Endothelial cell of umbilical vein (primary cell): ENCODE measurements around the gene SPDYE18. TPM values are rescaled to one million over a fixed set of nuclear protein-coding genes. Genes with fewer than 3 reads are reported as not detected.
"Not testable (repeated sequence)": the region's sequence is repeated elsewhere in the genome, so short reads cannot be mapped to it uniquely, and the experiment has no call there.

ENCODE experiments used
- BruUV-seq: library from RNA; stranded (reverse); fragments of 400-500 nt; replicated peaks from 2 replicates; lab custom pipeline; 2021; lab: Mats Ljungman, UMichigan
- CTCF ChIA-PET: fragments of 300-600, 350-600 bp; sonication (Branson Sonifier 250); formaldehyde crosslinking; loops from one replicate; lab custom pipeline; 2021; ENCODE audit warnings: antibody characterized with exemption, inconsistent platforms; lab: Charles Lee
- POLR2A ChIA-PET: fragments of 300-600, 350-600 bp; sonication (Branson Sonifier 250); formaldehyde crosslinking; loops from one replicate; lab custom pipeline; 2021; ENCODE audit warnings: antibody characterized with exemption, inconsistent platforms; lab: Charles Lee
- DNase-seq: peaks from one replicate; pipeline ENCODE4 v3.0.0-alpha.2; 2011; ENCODE audit warnings: low read depth, low spot score
- FAIRE-seq: peaks from 2 replicates; lab custom pipeline; 2011; peaks lifted over from hg19 to GRCh38; lab: Jason Lieb, UNC
- H2AFZ ChIP-seq: 2 replicates; pipeline ENCODE4 v1.6.0; 2012; ENCODE audit warnings: low read depth, low read length, control low read depth, inconsistent platforms
- H3K27ac ChIP-seq: 2 replicates; pipeline ENCODE4 v1.5.1; 2011; ENCODE audit warnings: low read depth, mild to moderate bottlenecking, control low read depth, low read length, moderate library complexity; ENCODE audit not compliant: insufficient read depth
- H3K27me3 ChIP-seq, 2 experiments: 2 replicates each; pipeline versions ENCODE4 v1.6.0 to v1.6.1; 2011; ENCODE audit warnings: low read length in 2 of 2, mixed read lengths in 1 of 2; ENCODE audit not compliant: control insufficient read depth in 2 of 2, insufficient read depth in 2 of 2
- H3K36me3 ChIP-seq, 2 experiments: 2 replicates in 1 of 2; 3 replicates in 1 of 2; pipeline ENCODE4 v1.5.1; 2011; ENCODE audit warnings: low read length in 2 of 2, mild to moderate bottlenecking in 1 of 2, moderate library complexity in 1 of 2; ENCODE audit not compliant: control insufficient read depth in 2 of 2, insufficient read depth in 2 of 2; ENCODE audit errors: extremely low read depth in 1 of 2
- H3K4me1 ChIP-seq: 3 replicates; pipeline ENCODE4 v1.5.1; 2011; ENCODE audit warnings: mild to moderate bottlenecking, low read length; ENCODE audit not compliant: control insufficient read depth, insufficient read depth; ENCODE audit errors: extremely low read depth
- H3K4me2 ChIP-seq: 2 replicates; pipeline ENCODE4 v1.6.1; 2011; ENCODE audit warnings: low read length, control low read depth, mixed read lengths; ENCODE audit not compliant: insufficient read depth
- H3K4me3 ChIP-seq, 3 experiments: fragments of 200-600 bp in 1 of 3; sonication (generic), shearing (Covaris generic) in 1 of 3; replicated peaks in 1 of 3; 2 replicates each; pipeline ENCODE4 v1.5.1; 2011 to 2016; ENCODE audit warnings: control low read depth in 3 of 3, low read length in 3 of 3, mild to moderate bottlenecking in 2 of 3, inconsistent platforms in 1 of 3, low read depth in 1 of 3, moderate library complexity in 1 of 3; ENCODE audit not compliant: insufficient read depth in 1 of 3
- H3K79me2 ChIP-seq: 2 replicates; pipeline ENCODE4 v1.6.0; 2012; ENCODE audit warnings: low read length, inconsistent platforms; ENCODE audit not compliant: control insufficient read depth, insufficient read depth
- H3K9ac ChIP-seq: replicated peaks from 2 replicates; pipeline ENCODE3; 2011; ENCODE audit warnings: low read length, control low read depth; ENCODE audit not compliant: insufficient read depth; ENCODE audit errors: extremely low read depth
- H3K9me1 ChIP-seq: replicated peaks from 3 replicates; pipeline ENCODE4 v1.6.0; 2011; ENCODE audit warnings: mild to moderate bottlenecking, low read length; ENCODE audit not compliant: control insufficient read depth, insufficient read depth; ENCODE audit errors: extremely low read depth
- H3K9me3 ChIP-seq: replicated peaks from 2 replicates; pipeline ENCODE4 v1.5.1; 2012; ENCODE audit warnings: low read length, inconsistent platforms; ENCODE audit not compliant: control insufficient read depth, insufficient read depth
- H4K20me1 ChIP-seq: replicated peaks from 2 replicates; pipeline ENCODE3; 2011; ENCODE audit warnings: mild to moderate bottlenecking, low read length; ENCODE audit not compliant: control insufficient read depth, insufficient read depth; ENCODE audit errors: extremely low read depth
- dilution Hi-C: fragments of 300-500 bp; cut with MboI; formaldehyde crosslinking; loops from one replicate; pipeline ENCODE4 v1.15.0; 2019; ENCODE audit warnings: low sequenced_read_pairs; ENCODE audit not compliant: extremely low pct_ligation_motif_present
- intact Hi-C: fragments of 100-400 bp; cut with micrococcal nuclease; formaldehyde crosslinking; loops from one replicate; pipeline ENCODE4 v1.10.0; 2022
- polyA plus RNA-seq, 4 experiments: library from polyadenylated mRNA; depleted of rRNA in 3 of 4; stranded (reverse) in 3 of 4; unstranded in 1 of 4; fragments of >200 nt; gene quantifications; 2 replicates each; pipeline versions ENCODE4 v1.2.1 to v1.2.3, GENCODE V29; 2011 to 2012; ENCODE audit warnings: missing spikeins in 1 of 4
- total RNA-seq: library from RNA; stranded (reverse); gene quantifications from 2 replicates; pipeline ENCODE4 v1.2.3, GENCODE V29; 2021

The SPDYE18 gene
- total and polyA plus RNA-seq, 2 donors (not counting 3 experiments of a cell fraction or from before 2014, with no cell fraction given): 0.66 TPM; not detected in 1

DNA sequence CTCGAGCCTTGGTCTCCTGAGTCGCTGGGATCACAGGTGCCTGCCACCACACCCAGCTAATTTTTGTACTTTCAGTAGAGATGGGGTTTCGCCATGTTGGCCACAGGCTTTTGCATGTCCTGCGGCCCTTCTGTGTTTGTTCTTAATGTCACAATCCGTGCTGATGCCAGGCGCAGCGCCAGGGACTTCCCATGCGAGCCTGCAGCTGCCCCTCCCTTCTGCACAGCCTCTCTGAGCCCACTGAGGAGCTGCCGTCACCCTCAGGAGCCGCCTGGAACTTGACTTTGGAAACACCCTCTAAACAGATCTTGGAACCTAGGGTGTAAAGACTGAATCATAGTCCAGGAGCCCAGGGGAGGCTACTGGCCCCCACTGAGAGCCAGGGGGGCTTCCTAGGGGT, 54.4 kb downstream of the SPDYE18 start:
- H3K9ac ChIP-seq, DNase-seq, H3K9me3 ChIP-seq, POLR2A ChIA-PET, H3K27me3 ChIP-seq, H3K4me3 ChIP-seq, H3K4me1 ChIP-seq, intact Hi-C loops, BruUV-seq, H3K79me2 ChIP-seq, H3K4me2 ChIP-seq, H3K9me1 ChIP-seq, H2AFZ ChIP-seq, H3K36me3 ChIP-seq, H4K20me1 ChIP-seq, dilution Hi-C loops, H3K27ac ChIP-seq, FAIRE-seq, CTCF ChIA-PET: not testable (repeated sequence)

DNA sequence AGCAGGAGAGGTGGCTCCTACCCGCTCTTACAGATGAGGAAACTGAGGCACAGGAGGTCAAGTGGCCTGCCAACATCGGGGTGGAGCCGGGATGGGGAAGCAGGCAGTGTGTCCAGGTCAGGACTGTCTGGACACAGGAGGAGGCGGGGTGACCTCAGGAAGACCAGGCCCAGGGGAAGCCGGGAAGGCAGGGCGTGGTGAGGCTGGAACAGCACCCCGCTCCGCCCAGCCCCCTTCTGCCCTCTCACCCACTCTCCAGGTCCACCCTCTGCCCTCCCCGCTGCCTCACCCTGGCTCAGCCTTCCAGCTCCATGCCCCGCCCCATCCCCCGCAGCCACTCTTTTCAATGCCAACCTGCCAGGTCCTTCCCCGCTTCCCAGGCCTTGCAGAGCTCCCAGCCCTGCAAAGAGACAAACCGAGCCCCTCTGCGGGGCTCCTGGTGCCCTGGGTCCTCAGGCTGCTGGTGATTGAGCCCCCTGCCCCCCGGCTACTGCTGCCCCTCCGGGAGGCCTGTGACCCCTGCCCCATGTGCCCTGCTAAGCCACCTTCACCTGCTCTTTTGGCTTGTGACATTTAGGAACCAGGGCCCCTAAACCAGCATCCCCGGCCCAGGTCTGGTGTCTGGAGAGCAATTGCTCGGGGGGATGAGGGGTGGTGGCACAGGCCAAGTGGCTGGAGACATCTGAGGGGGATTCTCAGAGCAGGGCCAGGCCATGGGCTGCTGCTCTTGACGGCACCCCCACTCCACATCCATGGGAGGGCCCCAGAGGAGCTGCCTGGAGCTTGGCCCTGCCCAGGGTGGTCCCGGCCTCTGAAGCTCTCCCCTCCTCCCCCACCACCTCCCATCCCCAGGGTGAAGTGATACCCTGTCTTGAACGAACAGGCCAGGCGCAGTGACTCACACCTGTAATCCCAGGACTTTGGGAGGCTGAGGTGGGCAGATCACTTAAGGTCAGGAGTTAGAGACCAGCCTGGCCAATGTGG, 55.9 kb downstream of the SPDYE18 start:
- H3K4me1 ChIP-seq, FAIRE-seq, CTCF ChIA-PET, H3K36me3 ChIP-seq, H3K79me2 ChIP-seq, H3K9me3 ChIP-seq, H3K4me3 ChIP-seq, H3K27ac ChIP-seq, H3K9ac ChIP-seq, dilution Hi-C loops, H4K20me1 ChIP-seq, POLR2A ChIA-PET, BruUV-seq, H3K9me1 ChIP-seq, DNase-seq, H3K27me3 ChIP-seq, H2AFZ ChIP-seq, intact Hi-C loops, H3K4me2 ChIP-seq: not testable (repeated sequence)

DNA sequence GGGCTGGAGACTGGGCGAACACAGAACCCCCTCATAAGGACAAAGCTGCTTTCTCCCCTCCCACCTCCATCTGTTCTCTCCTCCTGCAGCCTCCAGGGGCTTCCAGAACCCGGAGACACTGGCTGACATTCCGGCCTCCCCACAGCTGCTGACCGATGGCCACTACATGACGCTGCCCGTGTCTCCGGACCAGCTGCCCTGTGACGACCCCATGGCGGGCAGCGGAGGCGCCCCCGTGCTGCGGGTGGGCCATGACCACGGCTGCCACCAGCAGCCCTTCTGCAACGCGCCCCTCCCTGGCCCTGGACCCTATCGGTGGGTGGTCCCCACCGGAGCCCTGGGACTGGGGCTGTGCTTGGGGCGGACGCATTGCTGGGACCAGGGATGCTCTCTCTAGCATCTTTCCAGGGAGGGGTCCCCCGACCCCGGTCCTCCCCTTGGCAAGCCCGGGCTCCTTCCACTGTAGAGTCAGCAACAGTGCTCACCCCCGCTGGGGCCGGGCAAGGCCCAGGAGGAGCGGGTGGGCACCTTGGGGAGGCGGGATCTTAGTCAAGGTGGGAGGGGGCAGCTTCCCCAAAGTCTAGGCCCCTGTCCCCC, 56.8 kb downstream of the SPDYE18 start:
- H3K27ac ChIP-seq, H3K9ac ChIP-seq, CTCF ChIA-PET: not testable (repeated sequence)

DNA sequence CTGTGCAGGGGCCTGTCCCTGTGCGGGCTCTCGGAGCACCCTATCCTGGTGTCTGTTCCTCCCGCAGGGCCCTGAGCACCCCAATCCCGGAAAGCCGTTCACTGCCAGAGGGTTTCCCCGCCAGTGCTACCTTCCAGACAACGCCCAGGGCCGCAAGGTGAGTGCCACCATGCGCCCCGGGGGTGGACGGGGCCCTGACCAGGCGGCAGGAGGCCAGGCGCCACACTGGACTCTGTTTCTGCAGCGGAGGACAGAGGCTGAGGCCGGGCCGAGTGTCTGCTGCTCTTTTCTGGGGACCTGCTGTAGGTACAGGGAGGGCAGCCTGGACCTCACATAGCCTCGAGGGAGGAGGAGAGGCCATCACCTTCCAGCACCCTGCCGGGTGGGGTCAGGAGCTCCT, 58.2 kb downstream of the SPDYE18 start:
- H3K27me3 ChIP-seq, BruUV-seq, H4K20me1 ChIP-seq, H2AFZ ChIP-seq, H3K9ac ChIP-seq, H3K9me3 ChIP-seq, H3K4me3 ChIP-seq, intact Hi-C loops, H3K9me1 ChIP-seq, DNase-seq, H3K4me1 ChIP-seq, FAIRE-seq, CTCF ChIA-PET, H3K27ac ChIP-seq, POLR2A ChIA-PET, H3K79me2 ChIP-seq, H3K36me3 ChIP-seq, H3K4me2 ChIP-seq, dilution Hi-C loops: not testable (repeated sequence)

More for the DNA sequence above, 56.8 kb downstream of the SPDYE18 start:
- H3K4me3 ChIP-seq, FAIRE-seq, H4K20me1 ChIP-seq, H2AFZ ChIP-seq, POLR2A ChIA-PET, dilution Hi-C loops, H3K9me1 ChIP-seq, H3K4me1 ChIP-seq, H3K36me3 ChIP-seq, H3K79me2 ChIP-seq, DNase-seq, H3K27me3 ChIP-seq, H3K9me3 ChIP-seq, BruUV-seq, intact Hi-C loops, H3K4me2 ChIP-seq: not testable (repeated sequence)
